ENCODE results near the gene LRPAP1. TPM values are rescaled to one million over a fixed set of nuclear protein-coding genes. Genes with fewer than 3 reads are reported as not detected.
"Not testable (repeated sequence)": the region's sequence is repeated elsewhere in the genome, so short reads cannot be mapped to it uniquely, and the experiment has no call there.

The LRPAP1 gene
- total RNA-seq, 1 donor from 2014 or later, result 120 TPM

DNA sequence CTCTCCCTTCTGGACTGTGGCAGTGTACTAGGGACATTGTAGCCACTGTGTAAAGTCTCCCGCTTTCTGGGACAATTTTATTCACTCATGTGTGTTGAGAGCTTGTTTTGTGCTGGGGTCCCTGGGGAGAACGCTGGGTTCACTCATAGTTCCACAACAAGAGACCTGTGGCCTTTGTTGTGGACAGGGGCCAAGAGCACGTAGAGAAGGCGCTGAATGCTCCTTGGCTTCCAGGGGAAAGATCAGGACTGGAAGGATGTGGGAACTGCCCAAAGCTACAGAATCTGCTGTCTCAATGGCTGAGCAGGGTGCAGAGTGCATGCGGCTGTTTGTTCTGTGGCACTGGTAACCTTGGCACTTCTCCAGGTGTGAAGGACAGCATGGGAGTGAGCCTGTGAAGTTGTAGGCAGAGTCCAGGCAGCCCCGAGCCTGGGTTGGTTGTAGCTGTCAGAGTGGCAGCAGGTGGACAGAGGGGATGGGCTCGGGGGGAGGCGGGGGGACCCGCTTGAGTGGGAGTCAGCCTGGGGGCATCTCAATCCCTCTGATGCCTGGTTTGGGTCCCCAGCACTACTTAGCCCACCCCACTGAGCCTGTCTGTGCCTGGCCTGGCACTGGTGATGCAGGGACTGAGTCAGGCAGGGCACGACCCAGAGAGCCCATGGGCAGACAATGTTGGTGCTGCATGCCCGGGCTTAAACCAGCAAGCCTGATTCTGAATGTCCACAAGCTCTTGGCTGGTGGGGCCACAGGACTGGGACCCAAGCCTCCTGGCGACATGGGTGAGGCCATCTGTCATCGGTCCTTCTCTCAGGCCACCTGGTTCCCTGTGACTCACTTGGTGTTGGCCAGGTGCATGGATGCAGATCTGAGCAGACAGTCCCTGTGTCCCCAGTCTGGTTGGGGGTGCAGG is 27.4 kb upstream of the LRPAP1 start:
- DNase-seq, result not testable (repeated sequence)

DNA sequence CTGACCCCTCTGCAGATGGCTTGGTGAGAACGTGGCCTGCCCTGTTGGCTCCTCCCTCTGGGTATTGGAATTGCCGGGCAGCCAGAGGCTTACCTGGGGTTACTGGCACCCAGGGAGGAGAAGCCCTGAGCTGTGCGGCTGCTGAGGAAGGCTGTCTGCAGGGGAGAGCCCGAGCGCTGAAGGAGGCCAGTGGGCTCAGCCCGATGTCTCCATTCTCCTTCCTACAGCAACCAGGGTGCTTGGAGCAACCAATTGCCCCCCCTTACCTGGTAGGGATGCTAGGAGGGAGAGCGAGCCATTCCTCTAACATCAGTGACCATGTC is 26.3 kb upstream of the LRPAP1 start:
- not testable (repeated sequence) for DNase-seq

DNA sequence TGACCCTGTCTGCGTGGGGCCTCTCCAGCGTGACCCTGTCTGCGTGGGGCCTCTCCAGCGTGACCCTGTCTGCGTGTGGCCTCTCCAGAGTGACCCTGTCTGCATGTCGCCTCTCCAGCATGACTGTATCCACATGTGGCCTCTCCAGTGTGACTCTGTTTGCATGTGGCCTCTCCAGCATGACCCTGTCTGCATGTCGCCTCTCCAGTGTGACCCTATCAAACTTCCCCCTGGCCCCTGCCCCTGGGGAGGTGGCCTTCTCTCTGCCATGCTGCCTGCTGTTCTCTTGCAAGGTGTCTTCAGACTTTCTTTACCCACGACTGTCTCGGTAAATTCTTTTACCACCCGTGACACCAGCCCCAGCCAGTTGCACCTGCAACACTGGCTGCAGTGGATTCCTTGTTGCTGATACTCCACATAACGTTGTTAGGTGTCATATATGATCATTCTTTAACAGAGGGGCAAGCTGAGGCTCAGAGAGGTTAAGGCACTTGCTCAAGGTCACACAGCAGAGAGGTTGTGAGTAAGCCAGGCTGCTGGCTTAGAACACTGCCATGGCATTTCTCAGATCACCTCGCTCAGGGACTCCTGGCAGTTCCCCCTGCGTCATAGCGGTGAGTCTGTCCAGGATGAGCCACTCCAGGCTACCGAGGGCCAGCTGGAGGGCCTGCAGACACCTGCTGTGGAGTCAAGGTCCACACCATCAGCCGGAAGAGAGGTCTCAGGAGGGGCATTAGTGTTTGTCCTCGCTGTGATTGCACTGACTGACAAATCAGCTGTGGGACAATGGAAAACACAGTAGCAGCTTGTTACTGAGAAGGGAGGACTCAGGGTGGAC is 25.7 kb upstream of the LRPAP1 start:
- not testable (repeated sequence) for DNase-seq

DNA sequence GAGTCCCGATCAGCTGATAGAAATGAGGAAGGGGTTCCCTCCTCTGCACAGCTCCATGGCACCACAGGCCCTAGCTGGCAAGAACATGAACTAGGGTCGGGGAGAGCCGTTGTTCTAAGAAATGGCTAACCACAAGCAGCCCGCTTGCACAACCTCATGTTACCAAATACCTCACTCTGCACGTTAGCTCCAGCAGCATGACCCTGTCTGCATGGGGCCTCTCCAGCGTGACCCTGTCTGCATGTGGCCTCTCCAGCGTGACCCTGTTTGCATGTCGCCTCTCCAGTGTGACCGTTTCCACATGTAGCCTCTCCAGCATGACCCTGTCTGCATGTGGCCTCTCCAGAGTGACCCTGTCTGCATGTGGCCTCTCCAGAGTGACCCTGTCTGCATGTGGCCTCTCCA is 24.9 kb upstream of the LRPAP1 start:
- DNase-seq, result not testable (repeated sequence)

DNA sequence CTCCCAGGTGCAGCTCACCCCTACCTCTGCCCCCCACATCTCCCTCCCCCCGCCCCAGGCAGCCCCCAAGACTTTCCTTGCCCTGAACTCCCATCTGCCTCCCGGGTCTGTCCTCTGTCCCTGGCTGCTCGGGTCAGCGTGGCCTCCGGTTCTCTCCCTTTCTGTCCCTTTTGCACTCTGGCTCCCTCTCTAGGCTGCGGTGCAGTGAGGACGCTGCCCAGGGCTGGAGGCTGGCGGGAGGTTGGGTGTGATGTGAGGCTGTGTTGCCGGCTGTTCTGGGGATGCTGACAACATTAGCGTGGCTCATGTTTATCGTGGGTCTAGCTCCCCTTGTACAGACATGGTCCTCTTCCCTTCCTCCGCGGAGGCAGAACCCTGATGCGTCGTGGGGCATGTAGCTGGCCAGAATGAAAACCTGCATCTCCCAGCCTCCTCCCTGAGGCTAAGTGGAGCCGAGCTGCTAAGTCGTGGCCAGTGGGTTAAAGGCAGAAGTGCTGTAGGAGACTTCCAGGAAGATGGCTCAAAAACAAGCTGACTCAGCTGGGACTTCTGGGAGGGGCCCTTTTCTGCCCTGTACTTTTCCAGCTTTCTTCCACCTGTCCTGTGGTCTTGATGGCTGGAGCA is 24.1 kb upstream of the LRPAP1 start:
- DNase-seq, result not testable (repeated sequence)

DNA sequence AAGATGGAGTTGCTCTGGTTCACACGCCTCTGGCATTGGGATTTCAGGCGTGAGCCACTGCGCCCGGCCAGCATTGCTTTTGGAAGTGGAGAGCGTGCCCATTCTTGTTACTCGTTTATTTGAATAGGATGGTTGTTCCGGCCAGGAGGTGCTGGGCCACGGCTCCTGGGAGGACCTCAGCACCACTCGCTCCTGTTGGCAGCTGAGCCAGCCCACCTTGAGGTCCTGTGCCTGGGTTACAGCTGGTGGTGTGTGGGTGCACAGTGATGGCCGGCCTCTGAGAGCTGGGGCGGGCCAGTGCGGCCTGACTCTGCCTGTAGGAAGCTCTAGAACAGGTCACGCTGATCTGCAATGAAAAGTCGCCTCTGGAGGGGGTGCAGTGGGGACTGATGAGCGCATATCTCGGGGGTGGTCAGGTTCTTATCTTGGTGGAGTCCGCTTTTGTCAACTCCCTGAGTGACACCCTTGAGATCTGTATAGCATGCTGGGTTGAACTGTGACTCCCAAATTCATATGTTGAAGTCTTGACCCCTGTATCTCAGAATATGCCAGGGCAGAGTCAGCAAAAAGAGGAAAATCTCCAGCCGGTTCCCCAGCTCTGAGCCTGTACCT is 23.3 kb upstream of the LRPAP1 start:
- DNase-seq, result not testable (repeated sequence)

DNA sequence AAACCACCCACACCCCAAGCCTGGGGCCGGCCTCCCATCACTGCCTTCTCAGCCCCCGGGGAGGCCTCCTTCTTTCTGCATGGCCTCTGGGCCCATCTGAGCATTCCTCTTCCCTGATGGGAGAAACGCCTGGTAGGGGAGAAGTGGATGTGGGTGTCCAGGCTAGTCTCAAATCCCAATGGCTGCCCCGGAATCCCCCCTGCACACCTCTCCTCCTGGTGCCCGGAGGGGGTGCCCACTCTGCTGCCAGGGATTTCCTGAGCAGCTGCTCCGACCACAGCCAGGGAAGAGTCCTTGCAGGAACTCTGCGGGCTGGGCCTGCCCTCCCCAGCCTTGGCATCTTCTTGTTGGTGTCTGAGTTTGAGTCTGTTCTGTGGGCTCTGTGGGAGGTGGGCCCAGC is 19.1 kb upstream of the LRPAP1 start:
- DNase-seq, result not testable (repeated sequence)

DNA sequence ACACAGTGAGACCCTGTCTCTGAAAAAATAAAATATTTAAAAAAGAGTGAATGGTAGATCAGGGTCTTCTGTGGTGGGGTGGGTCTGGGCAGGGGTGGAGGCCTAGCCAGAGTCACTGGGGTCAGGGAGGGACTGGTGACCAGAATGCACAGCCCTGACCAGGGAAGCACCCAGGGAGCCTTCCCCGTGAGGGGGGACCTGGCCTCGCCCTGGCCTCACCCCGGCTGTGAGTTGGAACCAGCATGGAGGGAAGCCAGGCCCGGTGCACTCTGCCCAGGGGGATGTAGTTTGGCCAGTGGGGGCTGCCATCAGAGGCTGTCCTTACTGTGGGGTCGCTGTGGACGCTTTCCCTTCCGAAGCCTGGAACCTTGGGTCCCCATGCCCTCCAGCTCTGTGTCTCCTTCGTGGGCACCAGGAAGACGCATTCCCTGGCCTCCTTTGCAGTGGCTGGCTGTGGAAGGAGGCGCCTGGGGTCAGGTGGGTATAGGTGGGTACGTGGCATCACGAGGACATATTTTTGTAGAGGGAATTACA is 18.6 kb upstream of the LRPAP1 start:
- DNase-seq, result not testable (repeated sequence)

DNA sequence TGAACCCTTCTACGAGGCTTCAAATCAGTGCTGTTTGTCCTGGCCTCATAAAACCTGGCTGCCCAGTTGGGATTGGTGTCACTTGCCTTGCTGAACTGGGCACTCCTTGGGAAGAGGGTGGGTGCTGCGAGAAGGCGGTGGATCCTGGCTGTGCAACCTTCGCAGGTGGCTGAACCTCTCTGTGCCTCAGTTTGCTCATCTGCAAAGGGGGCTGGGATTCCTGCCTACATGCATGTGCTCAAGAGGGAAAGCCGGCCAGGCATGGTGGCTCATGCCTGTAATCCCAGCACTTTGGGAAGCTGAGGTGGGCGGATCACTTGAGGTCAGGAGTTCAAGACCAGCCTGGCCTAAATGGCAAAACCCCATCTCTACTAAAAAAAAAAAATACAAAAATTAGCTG is 17.8 kb upstream of the LRPAP1 start:
- DNase-seq, result not testable (repeated sequence)

DNA sequence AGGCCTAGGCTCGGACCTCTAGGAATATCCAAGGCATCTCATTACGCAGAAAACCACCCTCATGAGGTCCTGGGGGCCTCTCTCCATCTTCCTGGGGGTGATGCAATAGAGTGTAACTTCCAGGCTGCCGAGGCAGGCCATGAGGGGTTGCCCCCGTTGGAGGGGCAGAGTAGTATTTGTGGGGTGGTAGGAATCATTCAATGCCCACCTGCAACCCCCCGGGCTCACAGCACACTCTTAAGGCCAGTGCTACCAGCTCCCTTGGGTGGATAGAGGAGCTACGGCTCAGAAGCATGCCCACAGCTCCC is 17.4 kb upstream of the LRPAP1 start:
- DNase-seq, result not testable (repeated sequence)

DNA sequence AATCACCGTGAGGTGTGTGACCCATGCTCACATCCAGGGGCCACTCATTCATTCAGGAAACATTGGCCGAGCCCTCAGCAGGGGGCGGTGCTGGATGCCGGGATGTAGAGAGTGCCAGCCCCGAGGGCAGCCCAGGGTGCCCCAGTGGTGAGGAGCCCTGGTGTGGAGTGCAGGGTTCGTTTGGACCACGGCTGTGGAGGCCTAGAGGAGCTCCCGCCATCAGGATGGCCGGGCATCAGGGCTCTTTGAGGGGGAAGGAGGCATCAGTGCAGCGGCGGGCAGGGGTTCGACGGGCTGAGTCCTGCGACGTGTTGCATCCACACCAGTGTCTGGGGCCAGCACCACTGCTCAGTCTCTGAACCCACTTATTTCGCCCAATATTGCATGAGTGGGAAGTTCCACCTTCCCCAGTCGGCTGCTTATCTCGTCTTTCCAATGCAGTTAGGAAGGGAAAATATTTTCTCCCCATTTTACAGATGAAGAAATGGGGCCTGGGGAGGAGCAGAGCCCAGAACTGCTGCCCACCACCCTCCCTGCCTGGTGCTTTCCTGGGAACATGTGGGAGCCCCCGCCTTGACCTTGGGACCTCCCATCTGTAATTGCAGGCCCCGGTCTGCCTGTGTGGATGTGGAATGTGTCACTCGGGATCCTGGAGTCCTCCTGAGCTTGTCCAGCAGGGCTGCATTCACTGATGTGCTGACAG is 16.9 kb upstream of the LRPAP1 start:
- DNase-seq, result not testable (repeated sequence)

DNA sequence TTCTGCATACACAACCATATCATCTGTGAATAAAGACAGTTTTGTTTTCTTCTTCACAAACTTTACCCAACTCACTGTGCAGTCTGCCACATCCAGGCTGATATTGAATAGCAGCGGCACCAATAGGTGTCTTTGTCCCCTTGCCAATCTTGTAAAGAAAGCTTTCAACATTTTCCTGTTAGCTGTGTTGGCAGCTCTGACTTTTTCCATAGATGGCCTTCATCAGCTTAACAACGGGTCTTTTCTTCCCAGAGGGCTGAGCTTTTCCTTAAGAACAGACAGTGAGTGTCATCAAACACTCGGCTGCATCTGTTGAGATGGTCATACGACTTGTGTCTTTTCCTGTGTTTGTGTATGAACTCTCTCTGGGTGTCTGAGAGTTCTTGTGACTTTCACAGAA is 14.5 kb upstream of the LRPAP1 start:
- not testable (repeated sequence) for DNase-seq

DNA sequence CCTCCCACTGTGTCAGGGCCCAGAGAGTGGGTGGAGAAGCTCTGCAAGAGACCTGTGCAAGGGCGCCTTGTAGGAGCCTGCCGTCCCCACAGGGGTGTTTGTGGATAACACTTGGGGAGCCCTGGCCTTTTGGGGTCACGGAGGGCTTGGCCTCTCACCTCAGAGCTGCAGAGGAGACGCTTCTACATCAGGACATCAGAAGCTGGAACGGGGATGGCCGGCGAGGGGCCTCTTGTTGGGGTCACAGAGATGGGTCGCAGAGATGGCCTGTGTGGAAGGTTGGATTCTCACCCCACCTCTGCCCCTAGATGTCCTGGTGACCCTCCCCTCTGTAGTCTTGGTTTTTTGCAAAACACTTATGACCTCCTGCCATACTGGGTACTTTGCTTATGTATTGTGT is 13.1 kb upstream of the LRPAP1 start:
- DNase-seq, result not testable (repeated sequence)

DNA sequence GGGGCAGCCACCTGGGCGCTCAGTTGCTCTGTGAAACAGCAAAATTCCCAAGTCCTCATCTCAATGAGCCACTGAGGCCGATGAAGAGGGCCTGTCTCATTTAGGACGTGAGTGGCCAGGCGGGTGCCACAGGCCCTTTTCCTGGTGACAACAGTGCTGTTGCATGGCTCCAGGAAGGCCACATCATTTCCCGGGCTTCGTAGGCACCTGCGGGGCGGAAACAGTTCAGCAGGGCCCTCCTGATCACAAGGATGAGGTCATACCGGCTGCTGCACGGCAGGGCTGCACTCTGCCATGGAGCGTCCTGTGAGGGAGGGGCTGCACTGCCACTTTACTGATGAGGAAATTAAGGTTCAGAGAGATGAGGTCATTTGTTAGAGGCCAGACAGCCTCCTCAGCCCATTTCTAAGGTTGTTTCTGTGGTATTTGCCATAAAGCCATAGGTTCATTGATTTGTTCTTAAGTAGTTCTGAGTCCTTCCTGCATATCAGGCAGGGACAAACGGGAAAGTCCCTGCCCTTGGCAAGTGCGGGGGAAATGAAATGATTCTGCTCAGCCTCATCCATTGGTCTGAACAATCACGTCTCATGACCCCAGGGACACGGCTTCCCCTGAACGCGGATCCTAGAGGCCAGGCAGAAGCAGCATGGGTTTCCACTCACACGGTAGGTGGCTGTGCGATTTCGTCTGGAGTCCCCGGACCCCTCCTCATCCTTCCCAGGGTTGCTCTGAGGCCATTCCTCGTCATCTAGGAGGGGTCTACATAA is 12.2 kb upstream of the LRPAP1 start:
- DNase-seq, result peak; percentile 69

DNA sequence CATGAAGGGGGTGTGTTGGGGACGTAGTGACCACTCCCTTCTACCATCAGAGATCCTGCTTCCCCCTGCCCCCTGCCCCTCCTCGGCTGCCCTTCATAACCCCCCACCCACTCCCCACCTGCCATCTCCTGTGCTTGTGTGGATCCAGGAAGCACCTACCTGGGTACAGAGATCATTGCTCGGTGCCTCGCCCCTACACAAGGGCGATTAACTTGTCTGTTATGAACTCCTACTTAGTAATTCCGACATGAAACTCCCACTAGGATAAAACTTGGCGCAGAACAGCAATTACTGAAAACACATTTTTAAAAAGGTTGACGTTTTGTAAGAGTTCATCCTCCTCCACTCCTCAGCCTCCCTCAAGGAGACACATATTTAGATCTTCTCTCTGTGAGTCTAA is 11.2 kb upstream of the LRPAP1 start:
- not testable (repeated sequence) for DNase-seq

DNA sequence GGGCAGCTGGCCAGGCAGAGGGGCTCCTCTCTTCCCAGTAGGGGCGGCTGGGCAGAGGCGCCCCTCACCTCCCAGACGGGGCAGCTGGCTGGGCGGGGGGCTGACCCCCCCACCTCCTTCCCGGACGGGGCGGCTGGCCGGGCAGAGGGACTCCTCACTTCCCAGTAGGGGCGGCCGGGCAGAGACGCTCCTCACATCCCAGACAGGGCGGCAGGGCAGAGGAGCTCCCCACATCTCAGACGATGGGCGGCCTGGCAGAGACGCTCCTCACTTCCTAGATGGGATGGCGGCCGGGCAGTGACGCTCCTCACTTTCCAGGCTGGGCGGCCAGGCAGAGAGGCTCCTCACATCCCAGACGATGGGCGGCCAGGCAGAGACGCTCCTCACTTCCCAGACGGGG is 6.7 kb upstream of the LRPAP1 start:
- DNase-seq, result not testable (repeated sequence)

DNA sequence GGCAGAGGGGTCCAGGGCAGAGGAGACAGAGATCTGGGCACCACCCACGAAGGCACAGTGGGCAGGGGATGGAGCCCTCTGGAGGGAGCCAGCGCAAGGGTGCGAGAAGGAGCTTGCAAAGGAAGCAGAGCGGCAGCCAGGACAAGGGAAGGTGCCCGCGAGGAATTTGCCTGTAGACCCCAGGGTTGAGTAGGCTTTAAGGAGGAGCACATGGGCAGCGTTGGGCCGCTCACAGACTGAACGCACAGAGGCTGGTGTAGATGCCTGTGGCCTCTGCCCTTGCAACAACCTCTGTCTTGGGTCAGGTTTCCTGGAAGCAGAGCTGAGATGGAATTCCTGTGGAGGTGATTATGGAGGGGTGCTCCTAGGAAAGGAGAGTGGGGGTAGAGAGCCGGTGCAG is 3.6 kb upstream of the LRPAP1 start:
- DNase-seq, result not testable (repeated sequence)

DNA sequence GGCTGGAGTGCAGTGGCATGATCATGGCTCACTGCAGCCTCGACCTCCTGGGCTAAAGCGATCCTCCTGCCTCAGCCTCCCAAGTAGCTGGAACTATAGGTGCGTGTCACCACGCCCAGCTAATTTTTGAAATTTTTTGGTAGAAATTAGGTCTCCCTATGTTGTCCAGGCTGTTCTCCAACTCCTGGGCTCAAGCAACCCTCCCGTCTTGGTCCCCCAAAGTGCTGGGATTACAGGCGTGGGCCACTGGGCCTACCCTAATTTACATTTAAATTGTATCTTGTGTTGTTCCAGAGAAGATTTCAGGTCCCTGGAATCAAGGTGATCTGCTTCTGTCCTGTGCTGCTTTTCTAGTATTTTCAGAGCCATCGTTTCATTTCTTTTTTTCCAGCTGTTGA is 1.2 kb upstream of the LRPAP1 start:
- no peak for DNase-seq

DNA sequence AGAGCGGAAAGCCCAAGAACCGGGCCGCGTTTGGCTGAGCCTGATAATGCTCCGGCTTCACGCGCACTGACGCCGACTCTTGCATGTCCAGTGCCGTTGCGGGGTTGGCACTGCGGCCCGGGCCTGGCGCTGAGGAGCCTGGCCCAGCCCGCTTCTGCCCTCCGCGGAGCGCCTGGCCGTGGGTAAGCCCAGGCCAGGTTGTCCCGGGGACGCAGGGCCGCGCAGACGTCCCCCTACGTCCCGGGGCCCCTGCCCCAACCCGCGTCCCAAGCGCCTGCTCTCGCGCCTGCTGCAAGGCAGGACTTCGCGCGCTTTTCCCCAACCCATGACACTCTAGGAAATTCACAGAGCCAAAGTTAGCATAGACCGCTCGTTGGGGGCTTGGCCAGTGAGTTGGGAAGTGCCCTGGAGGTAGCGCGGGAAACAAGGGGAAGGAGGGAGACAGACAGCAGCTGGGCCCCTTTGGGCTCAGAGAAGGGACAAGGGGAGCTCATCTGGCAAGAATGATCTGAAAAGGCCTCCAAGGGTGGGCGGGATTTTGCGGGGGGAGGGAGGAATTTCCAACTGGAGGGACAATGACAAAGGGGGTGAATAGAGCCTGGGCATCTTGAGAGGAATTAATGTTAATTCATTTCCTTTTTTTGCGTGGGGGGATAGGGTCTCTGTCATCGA is 665 bp upstream of the LRPAP1 start:
- no peak for DNase-seq

DNA sequence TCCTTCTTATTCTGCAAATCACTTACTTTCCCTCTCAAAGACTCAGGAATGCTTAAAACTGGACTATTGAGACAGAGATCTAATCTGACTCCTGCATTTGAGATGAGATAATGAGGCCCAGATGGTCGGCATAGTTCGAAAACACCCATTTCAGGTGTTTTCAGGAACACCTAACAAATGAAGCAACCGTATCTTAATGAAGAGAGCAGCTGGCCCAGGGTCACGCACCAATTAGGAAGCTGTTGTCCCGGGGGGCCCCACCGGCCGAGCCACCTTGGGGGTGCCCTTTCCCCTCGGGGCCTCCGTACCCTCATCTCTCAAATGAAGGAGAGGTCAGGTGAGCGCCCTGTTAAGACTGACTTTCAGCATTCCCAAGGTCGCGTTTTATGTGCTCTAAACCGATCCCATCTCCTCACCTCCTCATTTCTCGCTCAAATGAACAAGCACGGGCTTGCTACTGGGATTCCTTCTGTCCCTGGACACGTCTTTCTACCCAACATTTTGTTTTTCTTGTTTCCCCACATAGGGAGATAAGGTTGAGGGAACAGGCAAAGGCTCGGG is 824 bp downstream of the LRPAP1 start:
- DNase-seq, result no peak

Measured in dermis blood vessel endothelial cell (primary cell).